Heart right ventricle (tissue), 16 donors: Measurements from ENCODE around the gene RASGRP4. TPM values are rescaled to one million over a fixed set of nuclear protein-coding genes. Genes with fewer than 3 reads are reported as not detected.
A peak's percentile ranks its signal among the peaks of the same experiment; 100 is the strongest.

Experiments used
- ATAC-seq, 8 donors: fragments of 200-7000 bp; cut with Tn5 transposase; one replicate each; pipeline ENCODE4 v1.9.1; 2020; ENCODE audit warnings: mild to moderate bottlenecking in 8 of 8, moderate library complexity in 8 of 8, moderate number of reproducible peaks in 1 of 8
- DNase-seq, 2 donors: peaks; one replicate each; pipeline ENCODE4 v3.0.0-alpha.2; 2020
- H3K27ac ChIP-seq, 10 donors: fragments of 200-600 bp; sonication (generic) in 2 of 10; one replicate each; pipeline versions ENCODE4 v1.5.0 to v1.8.0; 2020 to 2022; ENCODE audit warnings: mild to moderate bottlenecking in 3 of 10
- H3K27me3 ChIP-seq, 7 donors: fragments of 200-600 bp; one replicate each; pipeline ENCODE4 v1.8.0; 2021 to 2022; ENCODE audit warnings: mild to moderate bottlenecking in 2 of 7
- H3K36me3 ChIP-seq, 9 donors: fragments of 200-600 bp; sonication (generic) in 1 of 9; one replicate each; pipeline versions ENCODE4 v1.5.0 to v1.8.0; 2020 to 2022; ENCODE audit warnings: mild to moderate bottlenecking in 2 of 9
- H3K4me1 ChIP-seq, 9 donors: fragments of 200-600 bp; sonication (generic) in 1 of 9; one replicate each; pipeline versions ENCODE4 v1.5.0 to v1.8.0; 2020 to 2022; ENCODE audit warnings: mild to moderate bottlenecking in 4 of 9
- H3K4me3 ChIP-seq, 10 donors: fragments of 200-600 bp; sonication (generic) in 2 of 10; one replicate each; pipeline versions ENCODE4 v1.5.0 to v1.8.0; 2020 to 2022; ENCODE audit warnings: mild to moderate bottlenecking in 7 of 10, moderate library complexity in 2 of 10
- H3K9me3 ChIP-seq, 11 donors: fragments of 200-600 bp in 10 of 11; sonication (generic) in 2 of 11; one replicate each; pipeline versions ENCODE4 v1.5.0 to v1.8.0; 2013 to 2022; ENCODE audit warnings: mild to moderate bottlenecking in 2 of 11, control low read depth in 1 of 11, moderate library complexity in 1 of 11
- CTCF ChIP-seq, 9 donors: fragments of 200-600 bp; sonication (generic) in 2 of 9; IDR thresholded peaks; one replicate each; pipeline versions ENCODE4 v1.5.0 to v1.8.0; 2021 to 2022; ENCODE audit warnings: antibody characterized with exemption in 9 of 9, mild to moderate bottlenecking in 5 of 9, moderate library complexity in 1 of 9
- WGBS, 2 donors: extraction: QIAGEN DNeasy Blood & Tissue Kit; methylation state at CpG; one replicate each; pipeline ENCODE4 v1.1.7; 2013; ENCODE audit warnings: inconsistent platforms in 1 of 2; 5-methylcytosine and 5-hydroxymethylcytosine counted together
- intact Hi-C, 10 donors: fragments of 100-400 bp; cut with DNase I; formaldehyde crosslinking; loops; one replicate each; pipeline versions ENCODE4 v1.11.1 to v1.14.2; 2022
- polyA plus RNA-seq, 2 donors: library from polyadenylated mRNA; stranded (reverse); fragments of 200-250 nt; gene quantifications; one replicate each; pipeline ENCODE4 v1.2.3, GENCODE V29; 2013
- total RNA-seq, 10 donors: library from RNA; stranded (reverse); fragmentation: NEBNext Ultra II Directional in 3 of 10; extraction: Animal tissue kit (Norgen Biotek cat#: 25700) in 3 of 10; gene quantifications; one replicate each; pipeline versions ENCODE4 v1.2.1 to v1.2.4, GENCODE V29; 2021 to 2023
- donor health status: Arrhythmogenic right ventricular cardiomyopathy.
- donor health status: ischemic (EF 13 %, LVEDD 7.1; RV severe dilation, severe dysfunction).
- donor health status: healthy with polysubstance abuse.
- donor health status: DM: no; HTN: yes; CAD: no.
- donor health status: DM: no; HTN: no; CAD: no.
- donor health status: ischemic (EF 25% LVEDD 6.9; RV normal size, moderate dysfunction).
- donor health status: ischemic (EF 25% LVEDD 5.7; RV mildly dilated, moderate dysfunction).
- donor health status: healthy.
- donor health status: DM: yes; HTN: yes; CAD: no.
- donor health status: Ischemic cardiomyopathy.
- donor health status: ischemic (EF 35%, LVEDD 5.7; RV mildly dilated, moderate dysfunction).
- donor health status: nonischemic (EF 11% LVEDD 7.7; RV severe dilation, severe dysfunction).
- donor health status: DM: yes; HTN: yes; CAD: no.
- donor health status: PGD.
- donor health status: ischemic (EF 29% LVEDD 5.4; RV normal size, mild dysfunction).
- donor health status: nonischemic (EF 23%, LVEDD 6.1; RV moderate dilation, normal function).

RASGRP4 gene
- total and polyA plus RNA-seq, 12 donors = 0.42 to 3.5 (median 0.91) TPM

- Histone ChIP-seq H3K36me3 (no peaks in the 10 kb centered on the region), H3K27me3 (peaks cover 0 to 44% (median 15%) of the 10 kb centered on the region in 7 donors), H3K27ac (peak overlapping the region in 8 of 10 donors; percentile 36 to 78 (median 64)), H3K9me3 (no peaks in the 10 kb centered on the region), H3K4me1 (peaks cover 0 to 20% (median 13%) of the 10 kb centered on the region in 9 donors), H3K4me3 (peak overlapping the region; percentile 44 to 94 (median 73))
- intact Hi-C loops = no loop called here
- ATAC-seq = peak; percentile 79 to 90 (median 82)
- 2 to 3% methylated on average over 68 of the region's 68 CpGs for WGBS, 2 donors
- peak; percentile 82 to 86 for DNase-seq
- no peak for TF ChIP-seq CTCF (IDR thresholded peaks at IDR 0.05)
Observed at GRCh38 chr19:38362076-38362945, 63.7 kb downstream of the RASGRP4 start.

GRCh38 chr19:38361633-38362075, 64.4 kb downstream of the RASGRP4 start:
- Histone ChIP-seq H3K4me1 (peaks cover 0 to 20% (median 13%) of the 10 kb centered on the region in 9 donors), H3K4me3 (peak overlapping the region; percentile 44 to 94 (median 73)), H3K27me3 (peaks cover 0 to 51% (median 21%) of the 10 kb centered on the region in 7 donors), H3K36me3 (no peaks in the 10 kb centered on the region), H3K9me3 (no peaks in the 10 kb centered on the region), H3K27ac (peak overlapping the region in 6 of 10 donors; percentile 1 to 78 (median 64))
- TF ChIP-seq CTCF (IDR thresholded peaks at IDR 0.05) = peak in 3 of 9 donors; percentile 7 to 30 (median 12)
- intact Hi-C loops = no loop called here
- 0 to 1% methylated on average over 37 of the region's 37 CpGs for WGBS, 2 donors
- DNase-seq (peak; percentile 77 to 79), ATAC-seq (peak; percentile 85 to 94 (median 93))

- Histone ChIP-seq H3K4me3 (peak overlapping the region; percentile 44 to 94 (median 73)), H3K36me3 (no peaks in the 10 kb centered on the region), H3K9me3 (no peaks in the 10 kb centered on the region), H3K27me3 (peaks cover 0 to 56% (median 26%) of the 10 kb centered on the region in 7 donors), H3K27ac (peak overlapping the region in 3 of 10 donors; percentile 1 to 78 (median 67)), H3K4me1 (peaks cover 0 to 20% (median 13%) of the 10 kb centered on the region in 9 donors)
- no peak for TF ChIP-seq CTCF (IDR thresholded peaks at IDR 0.05)
- DNase-seq (no peak), ATAC-seq (peak in 5 of 8 donors; percentile 7 to 36 (median 19))
- intact Hi-C loops = no loop called here
- 20 to 21% methylated on average over 23 of the region's 23 CpGs for WGBS, 2 donors
Observed at GRCh38 chr19:38360839-38361631, 65.0 kb downstream of the RASGRP4 start.

GRCh38 chr19:38360351-38360750, 65.7 kb downstream of the RASGRP4 start:
- ATAC-seq (no peak), DNase-seq (no peak)
- TF ChIP-seq CTCF (IDR thresholded peaks at IDR 0.05) = no peak
- intact Hi-C loops = no loop called here
- H3K4me1 ChIP-seq = peaks cover 0 to 20% (median 13%) of the 10 kb centered on the region in 9 donors
- H3K4me3 ChIP-seq = no peak overlapping the region
- H3K27me3 ChIP-seq = peaks cover 0 to 56% (median 29%) of the 10 kb centered on the region in 7 donors
- H3K27ac ChIP-seq = no peak overlapping the region
- no peaks in the 10 kb centered on the region for H3K9me3 ChIP-seq
- no peaks in the 10 kb centered on the region for H3K36me3 ChIP-seq
- WGBS, 2 donors = 81 to 85% methylated on average over 9 of the region's 9 CpGs
